ENCODE results near the gene PCGF2.

PCGF2 gene

GRCh38 chr17:38703742-38704605 lies 44.2 kb downstream of the PCGF2 start:
- DNase-seq (ENCODE audit: low read depth, low spot score) = peak; percentile 71

GRCh38 chr17:38702916-38703741 lies 45.0 kb downstream of the PCGF2 start:
- DNase-seq (ENCODE audit: low read depth, low spot score) = no peak

DNA sequence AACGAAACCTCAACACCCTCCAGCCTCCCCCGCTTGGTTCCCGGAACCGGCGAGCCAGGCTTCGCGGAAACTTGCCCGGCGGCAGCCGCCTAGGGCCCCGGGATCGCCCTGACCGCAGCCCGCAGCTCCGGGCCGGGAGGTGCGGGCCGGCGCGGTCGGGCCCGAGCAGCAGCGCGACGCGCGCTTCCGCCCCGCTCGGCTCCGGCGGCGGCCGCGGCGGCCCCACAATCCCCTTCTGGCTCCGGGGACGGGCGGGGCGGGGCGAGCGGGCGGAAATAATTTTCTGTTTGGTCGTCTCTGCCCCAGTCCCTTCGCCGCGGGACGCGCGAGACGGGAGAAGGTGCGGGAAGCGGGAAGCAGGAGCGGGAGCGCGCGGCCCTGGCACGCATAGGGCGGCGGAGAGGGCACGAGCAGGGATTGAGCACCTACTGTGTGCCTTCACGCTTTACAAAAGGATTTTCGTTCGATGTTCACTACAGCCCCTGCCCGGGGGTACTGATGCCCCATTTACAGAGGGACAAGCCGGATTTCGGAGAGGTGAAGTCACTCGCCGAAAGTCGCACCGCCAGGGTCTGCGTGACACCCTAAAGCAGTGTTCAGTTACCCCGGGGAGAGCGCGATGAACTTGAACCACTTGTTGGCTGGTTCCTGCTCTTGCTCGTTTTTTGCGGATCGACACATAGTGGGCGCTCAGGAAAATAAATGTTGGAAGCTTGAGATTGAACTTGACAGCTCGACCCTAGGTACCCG lies 45.8 kb downstream of the PCGF2 start:
- DNase-seq (ENCODE audit: low read depth, low spot score) = peak; percentile 56

DNA sequence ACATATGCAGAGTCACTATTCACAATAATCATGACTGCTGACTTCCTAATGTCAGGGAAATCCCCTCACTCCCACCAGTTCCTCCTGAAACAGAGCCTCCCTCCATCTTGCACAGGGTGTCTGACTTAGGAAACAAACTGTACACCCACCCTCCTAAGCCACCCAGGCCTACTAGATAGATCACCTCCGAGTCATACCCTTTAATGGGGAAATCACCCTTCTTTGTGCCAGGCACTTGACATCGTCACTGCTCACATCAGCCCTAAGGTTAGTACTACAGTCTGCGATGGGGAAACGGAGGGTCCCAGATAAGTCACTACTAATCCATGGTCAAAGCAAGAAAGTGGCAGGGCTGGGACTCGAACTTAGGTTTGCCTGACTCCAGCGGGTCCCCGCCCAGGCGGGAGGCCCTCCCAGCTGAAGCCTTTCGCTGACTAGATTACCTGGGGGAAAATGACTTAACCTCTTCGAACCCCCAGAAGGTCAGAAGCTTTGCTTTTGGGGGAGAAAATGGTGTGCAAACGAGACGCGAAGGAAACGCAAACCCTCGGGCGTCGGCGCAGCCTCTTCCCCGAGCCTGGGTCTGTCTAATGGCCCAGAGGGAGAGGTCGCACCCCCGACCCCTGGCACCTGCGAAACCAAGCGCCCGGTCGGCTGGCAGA lies 46.5 kb downstream of the PCGF2 start:
- peak; percentile 70 for DNase-seq (ENCODE audit: low read depth, low spot score)

DNA sequence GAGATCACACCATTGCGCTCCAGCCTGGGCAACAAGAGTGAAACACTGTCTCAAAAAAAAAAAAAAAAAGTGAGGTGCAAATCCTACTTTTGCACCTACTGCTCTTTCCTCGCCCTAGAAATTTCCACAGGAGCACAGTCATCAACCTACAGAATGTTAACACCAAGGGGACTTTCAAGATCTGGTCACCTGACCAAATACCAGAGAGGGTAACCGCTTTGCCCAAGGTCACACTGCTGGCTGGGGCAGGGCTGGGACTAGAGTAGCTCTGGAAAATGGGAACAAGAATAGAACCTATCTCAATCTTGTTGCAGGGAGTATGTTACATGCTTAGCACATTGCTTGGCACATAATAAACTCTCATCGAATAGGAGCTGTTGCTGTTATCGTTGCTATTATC lies 49.4 kb downstream of the PCGF2 start:
- DNase-seq (ENCODE audit: low read depth, low spot score) = no peak

DNA sequence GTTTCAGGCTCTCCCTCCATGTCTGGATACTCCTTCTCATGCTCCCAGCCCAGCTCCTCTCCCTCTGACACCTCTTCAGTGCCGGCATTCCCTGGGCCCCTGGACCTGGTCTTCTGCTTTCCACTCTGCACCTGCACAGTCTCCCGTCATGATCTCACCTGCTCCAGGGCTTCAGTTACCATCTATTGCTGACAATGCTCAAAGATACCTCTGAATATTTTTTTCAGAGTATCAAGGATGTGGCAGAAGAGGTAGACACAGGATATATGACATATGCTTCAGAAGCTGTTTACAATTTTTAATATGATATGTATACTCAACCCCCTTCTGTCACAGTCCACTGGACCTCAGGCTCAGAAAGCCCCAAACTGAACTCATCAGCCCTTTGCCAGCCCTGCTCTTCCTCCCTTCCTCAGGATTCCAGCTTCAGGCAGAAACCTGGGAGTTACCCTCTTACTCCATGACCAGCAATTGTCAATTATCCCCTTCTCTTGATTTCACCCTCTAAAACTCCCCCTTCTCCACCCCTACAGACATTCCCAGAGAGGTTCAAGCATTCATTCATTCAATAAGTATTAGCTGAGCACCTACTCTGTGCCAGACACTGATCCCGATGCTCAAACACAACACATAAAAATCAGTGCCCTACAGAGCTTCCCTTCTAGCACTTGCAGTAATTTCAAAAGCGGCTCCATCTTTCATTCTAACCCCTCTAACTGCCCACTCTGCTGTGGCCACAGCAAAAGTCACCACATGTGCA lies 50.9 kb downstream of the PCGF2 start:
- DNase-seq (ENCODE audit: low read depth, low spot score) = no peak

GRCh38 chr17:38693700-38694329 lies 54.3 kb downstream of the PCGF2 start:
- DNase-seq (ENCODE audit: low read depth, low spot score) = no peak

- no peak for DNase-seq (ENCODE audit: low read depth, low spot score)
These were observed 57.0 kb downstream of the PCGF2 start for GRCh38 chr17:38691154-38691553.

DNA sequence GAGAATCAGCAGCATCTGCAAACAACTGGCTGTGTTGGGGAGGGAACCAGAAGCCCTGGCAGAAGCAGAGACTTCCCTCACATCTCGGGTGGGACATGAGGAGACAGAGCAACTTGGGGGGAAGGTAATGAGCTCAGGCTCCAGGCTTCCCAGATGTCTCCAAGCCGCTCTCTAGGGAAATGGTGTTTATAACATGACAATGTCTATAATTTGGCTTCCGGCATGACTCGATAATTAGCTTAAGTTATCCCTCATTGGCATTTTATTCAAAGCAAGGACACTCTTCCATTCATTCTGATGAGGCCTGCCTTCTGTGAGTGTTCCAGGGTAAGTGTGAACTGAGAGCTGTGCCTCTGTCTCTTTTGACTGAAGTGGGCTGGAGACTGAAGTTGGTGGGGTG lies 57.8 kb downstream of the PCGF2 start:
- no peak for DNase-seq (ENCODE audit: low read depth, low spot score)

DNA sequence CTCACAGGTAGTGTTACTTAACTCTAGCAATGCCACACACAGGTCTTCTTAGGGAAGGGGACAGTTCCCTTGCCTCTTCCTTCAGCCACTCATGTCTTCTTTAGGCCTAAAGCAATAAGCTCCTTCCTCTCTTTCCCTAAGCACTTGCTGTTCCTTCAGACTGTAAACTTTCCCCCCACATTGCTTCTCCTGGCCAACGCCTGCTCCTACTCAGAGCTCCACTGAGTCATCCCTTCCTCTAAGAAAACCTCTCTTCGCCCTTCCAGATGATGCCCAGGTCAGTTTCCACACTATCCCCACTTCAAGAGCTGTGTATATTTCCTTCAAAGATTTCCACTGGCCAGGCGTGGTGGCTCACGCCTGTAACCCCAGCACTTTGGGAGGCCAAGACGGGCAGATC lies 60.9 kb downstream of the PCGF2 start:
- DNase-seq (ENCODE audit: low read depth, low spot score) = no peak

GRCh38 chr17:38685491-38685890 lies 62.6 kb downstream of the PCGF2 start:
- no peak for DNase-seq (ENCODE audit: low read depth, low spot score)
